ENCODE measurements around the gene BUD23.

Gene BUD23

GRCh38 chr7:73736885-73737284 lies 53.5 kb downstream of the BUD23 start:
- TF ChIP-seq SIN3A (IDR thresholded peaks at IDR 0.05; ENCODE audit: borderline replicate concordance, insufficient read depth, low read length) (no peak), REST (IDR thresholded peaks at IDR 0.05; ENCODE audit: insufficient read depth in 1 of 2, low read depth in 2 of 2, low read length in 2 of 2) (no peak), POLR2AphosphoS5 (IDR thresholded peaks at IDR 0.05; ENCODE audit: low read depth, low read length) (no peak), TAF1 (IDR thresholded peaks at IDR 0.05; ENCODE audit: borderline replicate concordance, insufficient read depth, low read length) (no peak), FOXP2 (optimal IDR thresholded peaks at IDR 0.05; ENCODE audit: borderline replicate concordance, extremely low read depth, extremely low read length, insufficient read depth) (no peak)

GRCh38 chr7:73737491-73738219 lies 54.3 kb downstream of the BUD23 start:
- no peak for TF ChIP-seq POLR2AphosphoS5 (IDR thresholded peaks at IDR 0.05; ENCODE audit: low read depth, low read length)
- TF ChIP-seq TAF1 (IDR thresholded peaks at IDR 0.05; ENCODE audit: borderline replicate concordance, insufficient read depth, low read length): no peak
- no peak for TF ChIP-seq REST (IDR thresholded peaks at IDR 0.05; ENCODE audit: insufficient read depth in 1 of 2, low read depth in 2 of 2, low read length in 2 of 2)
- TF ChIP-seq FOXP2 (optimal IDR thresholded peaks at IDR 0.05; ENCODE audit: borderline replicate concordance, extremely low read depth, extremely low read length, insufficient read depth): no peak
- TF ChIP-seq SIN3A (IDR thresholded peaks at IDR 0.05; ENCODE audit: borderline replicate concordance, insufficient read depth, low read length): no peak

- peak; percentile 3 for TF ChIP-seq FOXP2 (optimal IDR thresholded peaks at IDR 0.05; ENCODE audit: borderline replicate concordance, extremely low read depth, extremely low read length, insufficient read depth)
- TF ChIP-seq TAF1 (IDR thresholded peaks at IDR 0.05; ENCODE audit: borderline replicate concordance, insufficient read depth, low read length): no peak
Observed at GRCh38 chr7:73738220-73738611, 54.8 kb downstream of the BUD23 start.

GRCh38 chr7:73738612-73739386 lies 55.4 kb downstream of the BUD23 start, which contains the start of gene ABHD11:
Gene ABHD11, minus strand, starts transcription at chr7:73738802. Its CDS starts 32 bp downstream, at chr7:73738770.
- TF ChIP-seq SIN3A (IDR thresholded peaks at IDR 0.05; ENCODE audit: borderline replicate concordance, insufficient read depth, low read length) (no peak), FOXP2 (optimal IDR thresholded peaks at IDR 0.05; ENCODE audit: borderline replicate concordance, extremely low read depth, extremely low read length, insufficient read depth) (peak; percentile 85), TAF1 (IDR thresholded peaks at IDR 0.05; ENCODE audit: borderline replicate concordance, insufficient read depth, low read length) (no peak), POLR2AphosphoS5 (IDR thresholded peaks at IDR 0.05; ENCODE audit: low read depth, low read length) (peak; percentile 94), REST (IDR thresholded peaks at IDR 0.05; ENCODE audit: insufficient read depth in 1 of 2, low read depth in 2 of 2, low read length in 2 of 2) (no peak; a peak in 1 of 4 replicates)

- TF ChIP-seq SIN3A (IDR thresholded peaks at IDR 0.05; ENCODE audit: borderline replicate concordance, insufficient read depth, low read length) (no peak), TAF1 (IDR thresholded peaks at IDR 0.05; ENCODE audit: borderline replicate concordance, insufficient read depth, low read length) (no peak), REST (IDR thresholded peaks at IDR 0.05; ENCODE audit: insufficient read depth in 1 of 2, low read depth in 2 of 2, low read length in 2 of 2) (no peak), POLR2AphosphoS5 (IDR thresholded peaks at IDR 0.05; ENCODE audit: low read depth, low read length) (no peak), FOXP2 (optimal IDR thresholded peaks at IDR 0.05; ENCODE audit: borderline replicate concordance, extremely low read depth, extremely low read length, insufficient read depth) (no peak)
Observed at GRCh38 chr7:73739387-73739767, 56.0 kb downstream of the BUD23 start.

All from PFSK-1 (cell line).